HG03139 (cell line): ENCODE measurements around the gene ASB11.

Source experiments
- ATAC-seq: cut with Tn5 transposase; IDR thresholded peaks from one replicate; pipeline ENCODE4 v1.9.1; 2021; ENCODE audit not compliant: unreplicated experiment

The ASB11 gene

GRCh38 chrX:15235001-15235400, 80.4 kb downstream of the ASB11 start:
- ATAC-seq = no peak

- ATAC-seq = no peak
Measured at GRCh38 chrX:15233416-15234015, 81.9 kb downstream of the ASB11 start.
